Panc1 (cell line): Measurements from ENCODE around the gene AP1B1. TPM values are rescaled to one million over a fixed set of nuclear protein-coding genes. Genes with fewer than 3 reads are reported as not detected.
A peak's percentile ranks its signal among the peaks of the same experiment; 100 is the strongest.

Source experiments
- ATAC-seq: fragments of 200-7000 bp; cut with Tn5 transposase; 2 replicates; pipeline ENCODE4 v1.9.1; 2020; ENCODE audit warnings: mild to moderate bottlenecking, moderate library complexity
- BruUV-seq: library from RNA; stranded (reverse); fragments of 400-500 nt; replicated peaks from 2 replicates; lab custom pipeline; 2021; lab: Mats Ljungman, UMichigan
- CTCF ChIA-PET: fragments of 300-600 bp; sonication (Branson Sonifier 250); formaldehyde crosslinking; loops from one replicate; lab custom pipeline; 2022; ENCODE audit warnings: antibody characterized with exemption; lab: Charles Lee
- POLR2A ChIA-PET: fragments of 300-600 bp; sonication (Branson Sonifier 250); formaldehyde crosslinking; loops from one replicate; lab custom pipeline; 2022; ENCODE audit warnings: antibody characterized with exemption; lab: Charles Lee
- DNase-seq: peaks from one replicate; pipeline ENCODE4 v3.0.0-alpha.2; 2010; ENCODE audit warnings: low read depth, low spot score
- H3K27ac ChIP-seq: 2 replicates; pipeline ENCODE4 v1.5.1; 2011; ENCODE audit warnings: mild to moderate bottlenecking, low read length, inconsistent platforms
- H3K27me3 ChIP-seq: fragments of 200-500 bp; sonication (Bioruptor generic); 2 replicates; pipeline ENCODE4 v1.6.0; 2014; ENCODE audit warnings: low read length, inconsistent platforms; ENCODE audit not compliant: control insufficient read depth, insufficient read depth
- H3K36me3 ChIP-seq: fragments of 200-500 bp; sonication (Bioruptor generic); 2 replicates; pipeline ENCODE4 v1.5.1; 2014; ENCODE audit warnings: inconsistent platforms, mild to moderate bottlenecking, low read length, moderate library complexity; ENCODE audit not compliant: control insufficient read depth, insufficient read depth
- H3K4me1 ChIP-seq: 2 replicates; pipeline ENCODE4 v1.5.1; 2011; ENCODE audit warnings: inconsistent platforms, mild to moderate bottlenecking, low read length, moderate library complexity; ENCODE audit not compliant: control insufficient read depth, insufficient read depth
- H3K4me3 ChIP-seq, 2 experiments: 2 replicates each; pipeline ENCODE4 v1.5.1; 2011 to 2012; ENCODE audit warnings: low read depth in 2 of 2, low read length in 2 of 2, mild to moderate bottlenecking in 2 of 2, inconsistent platforms in 1 of 2, moderate library complexity in 1 of 2
- H3K9me3 ChIP-seq: fragments of 200-500 bp; sonication (Bioruptor generic); 2 replicates; pipeline ENCODE4 v1.5.1; 2014; ENCODE audit warnings: low read depth, mild to moderate bottlenecking, inconsistent platforms, low read length, moderate library complexity; ENCODE audit not compliant: control insufficient read depth, insufficient read depth
- POLR2AphosphoS5 ChIP-seq: IDR thresholded peaks from 2 replicates; pipeline ENCODE4 v1.6.1; 2012; ENCODE audit warnings: mild to moderate bottlenecking, low read depth, low read length, moderate library complexity
- SIN3A ChIP-seq: IDR thresholded peaks from 2 replicates; pipeline ENCODE4 v1.6.1; 2012; ENCODE audit warnings: low read depth, mild to moderate bottlenecking, low read length, moderate library complexity, borderline replicate concordance; ENCODE audit not compliant: insufficient read depth
- TCF7L2 ChIP-seq: IDR thresholded peaks from 2 replicates; pipeline ENCODE4 v1.6.1; 2011; ENCODE audit warnings: mild to moderate bottlenecking, low read depth, low read length, inconsistent platforms
- in situ Hi-C: cut with HindIII; loops from 2 replicates; pipeline ENCODE4 v1.10.0; 2016; ENCODE audit warnings: low sequenced_read_pairs, low pct_unique_long_range_greater_than_20kb
- intact Hi-C: fragments of 100-400 bp; cut with micrococcal nuclease; formaldehyde crosslinking; loops from one replicate; pipeline ENCODE4 v1.10.0; 2022; ENCODE audit not compliant: unreplicated experiment
- microRNA-seq: library from miRNA; unstranded; fragments of <30 nt; microRNA quantifications from one replicate; pipeline ENCODE4 v1.1.0, GENCODE V29; 2020; ENCODE audit not compliant: unreplicated experiment
- total RNA-seq: library from RNA; stranded (reverse); gene quantifications from one replicate; pipeline ENCODE4 v1.2.1, GENCODE V29; 2021; ENCODE audit not compliant: unreplicated experiment
- TF ChIP-seq, protein P1 (sequence below), 2 experiments: IDR thresholded peaks; 2 replicates each; pipeline ENCODE4 v1.6.1; 2011 to 2012; ENCODE audit warnings: low read depth in 2 of 2, control low read depth in 1 of 2, low read length in 1 of 2, mild to moderate bottlenecking in 1 of 2, moderate library complexity in 1 of 2; ENCODE audit not compliant: insufficient read depth in 1 of 2
- TF ChIP-seq, protein P2 (sequence below): fragments of 450-650 bp; IDR thresholded peaks from 2 replicates; pipeline ENCODE4 v1.5.1; 2017; ENCODE audit warnings: mild to moderate bottlenecking

The AP1B1 gene
- total RNA-seq, 1 experiment from 2014 or later = 48.6 TPM

DNA sequence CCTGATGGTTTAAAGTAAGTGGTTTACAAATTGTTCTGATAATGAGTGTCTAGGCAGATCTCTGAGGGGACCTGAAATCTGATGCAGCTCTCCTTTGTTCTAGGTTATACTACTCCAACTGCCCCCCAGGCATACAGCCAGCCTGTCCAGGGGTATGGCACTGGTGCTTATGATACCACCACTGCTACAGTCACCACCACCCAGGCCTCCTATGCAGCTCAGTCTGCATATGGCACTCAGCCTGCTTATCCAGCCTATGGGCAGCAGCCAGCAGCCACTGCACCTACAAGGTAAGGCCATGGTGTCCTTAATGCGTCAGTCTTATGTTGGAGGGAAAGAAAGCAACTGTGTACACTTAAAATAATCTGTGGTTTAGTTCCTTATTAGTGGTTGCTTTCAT lies 110.4 kb downstream of the AP1B1 start:
- H3K4me1 ChIP-seq = peaks cover under 1% of the 10 kb centered on the region
- H3K9me3 ChIP-seq = no peaks in the 10 kb centered on the region
- no TSS peak for BruUV-seq
- no peak overlapping the region for H3K4me3 ChIP-seq
- ChIA-PET CTCF (no interaction called here), POLR2A (no interaction called here)
- in situ Hi-C loops (no loop called here), intact Hi-C loops (no loop called here)
- H3K27ac ChIP-seq = no peak overlapping the region
- peaks cover 49% of the 10 kb centered on the region for H3K36me3 ChIP-seq
- DNase-seq (no peak), ATAC-seq (no peak)
- H3K27me3 ChIP-seq = no peaks in the 10 kb centered on the region
- TF ChIP-seq TCF7L2 (no peak), SIN3A (no peak), POLR2AphosphoS5 (no peak)
- TF ChIP-seq, protein P1, sequence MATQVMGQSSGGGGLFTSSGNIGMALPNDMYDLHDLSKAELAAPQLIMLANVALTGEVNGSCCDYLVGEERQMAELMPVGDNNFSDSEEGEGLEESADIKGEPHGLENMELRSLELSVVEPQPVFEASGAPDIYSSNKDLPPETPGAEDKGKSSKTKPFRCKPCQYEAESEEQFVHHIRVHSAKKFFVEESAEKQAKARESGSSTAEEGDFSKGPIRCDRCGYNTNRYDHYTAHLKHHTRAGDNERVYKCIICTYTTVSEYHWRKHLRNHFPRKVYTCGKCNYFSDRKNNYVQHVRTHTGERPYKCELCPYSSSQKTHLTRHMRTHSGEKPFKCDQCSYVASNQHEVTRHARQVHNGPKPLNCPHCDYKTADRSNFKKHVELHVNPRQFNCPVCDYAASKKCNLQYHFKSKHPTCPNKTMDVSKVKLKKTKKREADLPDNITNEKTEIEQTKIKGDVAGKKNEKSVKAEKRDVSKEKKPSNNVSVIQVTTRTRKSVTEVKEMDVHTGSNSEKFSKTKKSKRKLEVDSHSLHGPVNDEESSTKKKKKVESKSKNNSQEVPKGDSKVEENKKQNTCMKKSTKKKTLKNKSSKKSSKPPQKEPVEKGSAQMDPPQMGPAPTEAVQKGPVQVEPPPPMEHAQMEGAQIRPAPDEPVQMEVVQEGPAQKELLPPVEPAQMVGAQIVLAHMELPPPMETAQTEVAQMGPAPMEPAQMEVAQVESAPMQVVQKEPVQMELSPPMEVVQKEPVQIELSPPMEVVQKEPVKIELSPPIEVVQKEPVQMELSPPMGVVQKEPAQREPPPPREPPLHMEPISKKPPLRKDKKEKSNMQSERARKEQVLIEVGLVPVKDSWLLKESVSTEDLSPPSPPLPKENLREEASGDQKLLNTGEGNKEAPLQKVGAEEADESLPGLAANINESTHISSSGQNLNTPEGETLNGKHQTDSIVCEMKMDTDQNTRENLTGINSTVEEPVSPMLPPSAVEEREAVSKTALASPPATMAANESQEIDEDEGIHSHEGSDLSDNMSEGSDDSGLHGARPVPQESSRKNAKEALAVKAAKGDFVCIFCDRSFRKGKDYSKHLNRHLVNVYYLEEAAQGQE (IDR thresholded peaks at IDR 0.05; ENCODE audit: insufficient read depth in 1 of 2, low read depth in 2 of 2, low read length in 1 of 2) = no peak
- TF ChIP-seq, protein P2, sequence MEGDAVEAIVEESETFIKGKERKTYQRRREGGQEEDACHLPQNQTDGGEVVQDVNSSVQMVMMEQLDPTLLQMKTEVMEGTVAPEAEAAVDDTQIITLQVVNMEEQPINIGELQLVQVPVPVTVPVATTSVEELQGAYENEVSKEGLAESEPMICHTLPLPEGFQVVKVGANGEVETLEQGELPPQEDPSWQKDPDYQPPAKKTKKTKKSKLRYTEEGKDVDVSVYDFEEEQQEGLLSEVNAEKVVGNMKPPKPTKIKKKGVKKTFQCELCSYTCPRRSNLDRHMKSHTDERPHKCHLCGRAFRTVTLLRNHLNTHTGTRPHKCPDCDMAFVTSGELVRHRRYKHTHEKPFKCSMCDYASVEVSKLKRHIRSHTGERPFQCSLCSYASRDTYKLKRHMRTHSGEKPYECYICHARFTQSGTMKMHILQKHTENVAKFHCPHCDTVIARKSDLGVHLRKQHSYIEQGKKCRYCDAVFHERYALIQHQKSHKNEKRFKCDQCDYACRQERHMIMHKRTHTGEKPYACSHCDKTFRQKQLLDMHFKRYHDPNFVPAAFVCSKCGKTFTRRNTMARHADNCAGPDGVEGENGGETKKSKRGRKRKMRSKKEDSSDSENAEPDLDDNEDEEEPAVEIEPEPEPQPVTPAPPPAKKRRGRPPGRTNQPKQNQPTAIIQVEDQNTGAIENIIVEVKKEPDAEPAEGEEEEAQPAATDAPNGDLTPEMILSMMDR = no peak

Small RNA genes within 50 kb of the gene (microRNA-seq; reads per million reads assigned to microRNA genes)
- gene MIR3653 = 68.3 reads per million, percentile 52 among the genes with 10 or more reads in this experiment

Other genes starting within 250 kb of the AP1B1 start
- gene EMID1, start 182.7 kb downstream of the AP1B1 start, total RNA-seq = 1.1 TPM
- 49.6 TPM for gene RHBDD3, start 120.6 kb downstream of the AP1B1 start, total RNA-seq
- 272 TPM for gene EWSR1, start 120.3 kb downstream of the AP1B1 start, total RNA-seq
- 68.8 TPM for gene GAS2L1, start 81.9 kb downstream of the AP1B1 start, total RNA-seq
- gene RASL10A, start 72.9 kb downstream of the AP1B1 start, total RNA-seq = 2.6 TPM
- not detected for gene RFPL1, start 50.0 kb upstream of the AP1B1 start, total RNA-seq
- 0.08 TPM for gene NEFH, start 91.6 kb upstream of the AP1B1 start, total RNA-seq
- 74.4 TPM for gene THOC5, start 165.2 kb upstream of the AP1B1 start, total RNA-seq
- gene NIPSNAP1, start 192.5 kb upstream of the AP1B1 start, total RNA-seq = 40.0 TPM
- 190 TPM for gene NF2, start 215.1 kb upstream of the AP1B1 start, total RNA-seq